Cardiac muscle cell (in vitro differentiated cells and primary cell): ENCODE data around the gene CBFA2T2. TPM values are rescaled to one million over a fixed set of nuclear protein-coding genes. Genes with fewer than 3 reads are reported as not detected.

Source experiments
- DNase-seq, 2 donors: peaks; one replicate each; pipeline versions ENCODE4 v3.0.0 to v3.0.0-alpha.2; 2010 to 2017; ENCODE audit warnings: low read depth in 1 of 2, low spot score in 1 of 2
- H3K27ac ChIP-seq: fragments of 200-600 bp; sonication (generic); 2 replicates; pipeline ENCODE4 v1.5.1; 2016
- H3K27me3 ChIP-seq: fragments of 200-600 bp; sonication (generic); 2 replicates; pipeline ENCODE4 v1.6.0; 2016; ENCODE audit warnings: control low read depth
- H3K36me3 ChIP-seq: fragments of 200-600 bp; sonication (generic); 2 replicates; pipeline ENCODE4 v1.5.1; 2016; ENCODE audit warnings: control low read depth
- H3K4me1 ChIP-seq: fragments of 200-600 bp; sonication (generic); 2 replicates; pipeline ENCODE4 v1.8.1; 2017; ENCODE audit warnings: low read depth, mild to moderate bottlenecking, mixed run types
- H3K4me3 ChIP-seq: fragments of 200-600 bp; sonication (generic); 2 replicates; pipeline ENCODE4 v1.5.1; 2016; ENCODE audit warnings: mild to moderate bottlenecking
- H3K9me3 ChIP-seq: fragments of 200-600 bp; sonication (generic); 2 replicates; pipeline ENCODE4 v1.5.1; 2017; ENCODE audit warnings: low read depth, mild to moderate bottlenecking, control low read depth
- polyA plus RNA-seq: library from polyadenylated mRNA; unstranded; fragments of >200 nt; fragmentation: Nextera tagmentation; extraction: Ambion mirVana; gene quantifications from 2 replicates; pipeline ENCODE4 v1.2.1, GENCODE V29; 2016
- total RNA-seq: library from RNA; depleted of rRNA; stranded (reverse); fragments of >200 nt; gene quantifications from 2 replicates; pipeline ENCODE4 v1.2.3, GENCODE V29; 2016
- TF ChIP-seq, protein P1 (sequence below): IDR thresholded peaks from 2 replicates; pipeline ENCODE4 v1.5.1; 2012; ENCODE audit warnings: low read depth, mild to moderate bottlenecking, low read length

CBFA2T2 gene
- total and polyA plus RNA-seq, 2 experiments from 2014 or later: 36.7 to 53.1 TPM

DNA sequence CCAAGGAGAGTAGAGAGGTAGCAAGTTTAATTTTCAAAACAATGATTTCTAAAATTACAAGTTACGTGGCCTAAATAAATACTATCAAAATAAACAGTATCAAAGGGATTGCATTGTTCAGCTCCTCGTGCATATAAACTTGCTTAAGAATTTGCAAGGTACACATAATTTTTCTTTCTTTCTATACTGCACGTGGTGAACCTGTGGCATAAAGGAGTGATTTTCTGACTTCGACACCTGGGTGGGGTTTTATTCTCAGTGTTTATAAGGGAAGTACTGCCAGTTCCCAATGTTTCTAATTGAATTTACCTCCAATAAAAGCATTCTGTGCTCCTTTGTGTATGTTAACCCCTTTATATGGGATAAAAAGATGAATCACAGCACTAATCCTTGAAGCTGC, 122.1 kb downstream of the CBFA2T2 start:
- Histone ChIP-seq H3K36me3 (peaks cover 33% of the 10 kb centered on the region), H3K27ac (no peak overlapping the region), H3K4me3 (no peak overlapping the region), H3K9me3 (no peaks in the 10 kb centered on the region), H3K4me1 (no peaks in the 10 kb centered on the region), H3K27me3 (no peaks in the 10 kb centered on the region)
- TF ChIP-seq, protein P1, sequence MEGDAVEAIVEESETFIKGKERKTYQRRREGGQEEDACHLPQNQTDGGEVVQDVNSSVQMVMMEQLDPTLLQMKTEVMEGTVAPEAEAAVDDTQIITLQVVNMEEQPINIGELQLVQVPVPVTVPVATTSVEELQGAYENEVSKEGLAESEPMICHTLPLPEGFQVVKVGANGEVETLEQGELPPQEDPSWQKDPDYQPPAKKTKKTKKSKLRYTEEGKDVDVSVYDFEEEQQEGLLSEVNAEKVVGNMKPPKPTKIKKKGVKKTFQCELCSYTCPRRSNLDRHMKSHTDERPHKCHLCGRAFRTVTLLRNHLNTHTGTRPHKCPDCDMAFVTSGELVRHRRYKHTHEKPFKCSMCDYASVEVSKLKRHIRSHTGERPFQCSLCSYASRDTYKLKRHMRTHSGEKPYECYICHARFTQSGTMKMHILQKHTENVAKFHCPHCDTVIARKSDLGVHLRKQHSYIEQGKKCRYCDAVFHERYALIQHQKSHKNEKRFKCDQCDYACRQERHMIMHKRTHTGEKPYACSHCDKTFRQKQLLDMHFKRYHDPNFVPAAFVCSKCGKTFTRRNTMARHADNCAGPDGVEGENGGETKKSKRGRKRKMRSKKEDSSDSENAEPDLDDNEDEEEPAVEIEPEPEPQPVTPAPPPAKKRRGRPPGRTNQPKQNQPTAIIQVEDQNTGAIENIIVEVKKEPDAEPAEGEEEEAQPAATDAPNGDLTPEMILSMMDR: no peak
- no peak for DNase-seq

DNA sequence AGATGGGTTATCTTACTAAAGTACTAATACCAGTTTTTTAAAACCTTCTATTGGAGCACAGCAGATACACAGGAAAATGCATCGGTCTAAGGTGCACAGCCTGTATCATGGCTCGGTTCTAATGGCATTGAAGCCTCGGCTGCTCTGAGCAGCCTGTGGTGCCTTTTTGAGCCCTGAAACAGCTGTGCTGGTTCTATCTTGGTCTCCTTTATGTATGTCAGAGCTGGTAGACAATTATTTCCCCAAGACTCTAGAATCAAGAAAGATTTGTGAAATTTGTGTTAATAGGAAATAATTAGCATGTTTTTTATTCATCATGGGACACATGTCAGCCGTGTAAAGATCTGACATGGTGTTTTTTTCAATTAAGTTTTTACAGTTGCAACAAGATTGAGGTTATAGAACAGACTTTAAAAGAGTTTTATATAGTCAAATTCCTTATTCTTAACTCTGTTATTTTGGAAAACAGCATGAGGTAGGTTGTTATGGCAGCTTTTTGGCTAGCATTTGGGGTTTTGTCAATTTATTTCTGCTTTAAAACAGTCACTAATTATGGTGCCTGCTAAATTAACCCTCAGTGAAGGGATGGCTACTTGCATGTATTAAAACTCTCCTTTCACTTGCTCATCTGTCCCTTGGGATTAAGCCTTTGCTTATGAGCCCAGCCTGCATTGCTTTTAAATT, 132.0 kb downstream of the CBFA2T2 start:
- H3K27me3 ChIP-seq: no peaks in the 10 kb centered on the region
- H3K4me1 ChIP-seq: no peaks in the 10 kb centered on the region
- DNase-seq: no peak
- H3K27ac ChIP-seq: no peak overlapping the region
- H3K36me3 ChIP-seq: peaks cover 35% of the 10 kb centered on the region
- no peaks in the 10 kb centered on the region for H3K9me3 ChIP-seq
- H3K4me3 ChIP-seq: no peak overlapping the region
- TF ChIP-seq, protein P1: no peak

DNA sequence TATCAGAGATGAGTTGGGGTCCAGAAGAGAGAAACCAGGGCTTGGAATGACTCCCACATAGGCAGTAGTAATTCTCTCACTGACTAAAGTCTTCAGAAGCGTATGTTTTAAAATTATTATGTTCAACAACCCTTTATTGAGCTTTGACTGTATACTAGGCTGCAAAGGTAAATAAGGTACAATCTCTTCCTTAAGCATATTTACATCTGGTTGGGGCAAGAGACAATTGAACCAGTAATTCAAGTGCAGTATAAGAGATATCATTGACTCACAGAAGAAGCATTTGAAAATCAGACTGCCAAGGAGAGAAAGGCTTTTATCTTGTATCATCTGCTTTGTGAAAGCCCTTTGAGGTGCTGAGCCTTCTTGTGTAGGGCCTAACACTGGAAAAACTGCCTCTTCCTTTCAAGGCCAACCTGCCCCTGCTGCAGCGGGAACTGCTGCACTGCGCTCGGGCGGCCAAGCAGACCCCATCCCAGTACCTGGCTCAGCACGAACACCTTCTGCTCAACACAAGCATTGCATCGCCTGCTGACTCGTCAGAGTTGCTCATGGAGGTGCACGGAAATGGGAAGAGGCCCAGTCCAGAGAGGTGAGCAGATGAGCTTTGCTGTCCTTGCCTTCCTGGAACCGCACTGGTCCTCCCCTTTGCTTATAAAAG, 132.9 kb downstream of the CBFA2T2 start:
- H3K27ac ChIP-seq: no peak overlapping the region
- no peaks in the 10 kb centered on the region for H3K4me1 ChIP-seq
- H3K36me3 ChIP-seq: peaks cover 40% of the 10 kb centered on the region
- no peaks in the 10 kb centered on the region for H3K27me3 ChIP-seq
- H3K9me3 ChIP-seq: no peaks in the 10 kb centered on the region
- DNase-seq: no peak
- no peak overlapping the region for H3K4me3 ChIP-seq
- TF ChIP-seq, protein P1: no peak

DNA sequence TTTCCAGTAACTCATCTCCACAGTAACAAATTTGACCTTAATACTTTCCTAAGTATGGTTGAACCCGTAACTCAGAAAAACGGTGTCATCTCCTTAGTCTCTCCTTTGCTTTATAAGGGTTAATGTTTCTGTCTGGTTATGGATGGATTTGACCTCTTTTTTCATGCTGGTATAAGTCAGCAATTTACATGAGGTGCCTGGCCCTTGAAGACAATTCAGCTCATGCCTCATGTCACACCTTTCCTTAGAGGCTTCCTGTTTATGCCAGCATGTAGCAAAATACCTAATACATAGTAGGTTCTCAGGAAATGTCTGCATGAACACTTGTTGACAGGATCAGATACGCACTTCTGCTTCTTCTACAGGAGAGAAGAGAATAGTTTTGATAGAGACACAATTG, 134.5 kb downstream of the CBFA2T2 start:
- TF ChIP-seq, protein P1: no peak
- H3K36me3 ChIP-seq: peaks cover 55% of the 10 kb centered on the region
- no peaks in the 10 kb centered on the region for H3K9me3 ChIP-seq
- no peaks in the 10 kb centered on the region for H3K4me1 ChIP-seq
- H3K4me3 ChIP-seq: no peak overlapping the region
- no peak overlapping the region for H3K27ac ChIP-seq
- H3K27me3 ChIP-seq: no peaks in the 10 kb centered on the region
- no peak for DNase-seq

DNA sequence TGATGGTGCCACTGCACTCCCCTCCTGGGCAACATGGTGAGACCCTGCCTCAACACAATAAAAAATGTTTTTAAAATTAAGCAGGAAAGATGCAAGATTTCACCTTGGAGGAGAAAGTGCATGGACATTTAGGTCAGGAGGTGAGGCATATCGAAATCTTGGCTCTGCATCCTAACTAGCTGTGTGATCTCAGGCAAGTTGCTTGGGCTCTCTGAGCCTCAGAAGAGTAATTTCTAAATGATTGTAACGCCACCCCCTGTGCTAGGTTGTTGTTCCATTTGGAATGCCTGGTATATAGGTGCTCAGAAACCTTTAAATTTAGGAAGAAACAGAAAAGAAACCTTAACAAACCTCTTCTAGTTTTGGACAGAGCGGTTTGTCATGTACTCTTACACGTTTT, 136.3 kb downstream of the CBFA2T2 start:
- DNase-seq: no peak
- Histone ChIP-seq H3K4me1 (no peaks in the 10 kb centered on the region), H3K27me3 (no peaks in the 10 kb centered on the region), H3K4me3 (no peak overlapping the region), H3K27ac (no peak overlapping the region), H3K36me3 (peaks cover 62% of the 10 kb centered on the region), H3K9me3 (no peaks in the 10 kb centered on the region)
- TF ChIP-seq, protein P1: no peak
